ENCODE results near the gene PGAM5.
"Not testable (repeated sequence)": the region's sequence is repeated elsewhere in the genome, so short reads cannot be mapped to it uniquely, and the experiment has no call there.

The PGAM5 gene

GRCh38 chr12:132689227-132689626 is 21.4 kb upstream of the PGAM5 start:
- no peak for DNase-seq

GRCh38 chr12:132690112-132690511 is 20.5 kb upstream of the PGAM5 start:
- no peak for DNase-seq

GRCh38 chr12:132692030-132692429 is 18.6 kb upstream of the PGAM5 start:
- not testable (repeated sequence) for DNase-seq

- DNase-seq: not testable (repeated sequence)
Observed at GRCh38 chr12:132694888-132695287, 15.8 kb upstream of the PGAM5 start.

- no peak for DNase-seq
Observed at GRCh38 chr12:132695431-132695830, 15.2 kb upstream of the PGAM5 start.

- DNase-seq: peak; percentile 46 to 73
Observed at GRCh38 chr12:132698341-132698740, 12.3 kb upstream of the PGAM5 start.

GRCh38 chr12:132700212-132700822 is 10.3 kb upstream of the PGAM5 start:
- DNase-seq: peak; percentile 38 to 71

- DNase-seq: no peak
Observed at GRCh38 chr12:132702640-132703039, 8.0 kb upstream of the PGAM5 start.

- DNase-seq: no peak
Observed at GRCh38 chr12:132703641-132704040, 7.0 kb upstream of the PGAM5 start.

GRCh38 chr12:132707241-132707640 is 3.4 kb upstream of the PGAM5 start:
- DNase-seq: no peak

- no peak for DNase-seq
Observed at GRCh38 chr12:132708150-132708549, 2.5 kb upstream of the PGAM5 start.

GRCh38 chr12:132710043-132710404 is 618 bp upstream of the PGAM5 start:
- DNase-seq: no peak

GRCh38 chr12:132711080-132711843 is 620 bp downstream of the PGAM5 start:
- peak in 1 of 2 donors; percentile 31 for DNase-seq

- DNase-seq: no peak
Observed at GRCh38 chr12:132713123-132713522, 2.5 kb downstream of the PGAM5 start.

- DNase-seq: no peak
Observed at GRCh38 chr12:132715874-132716273, 5.2 kb downstream of the PGAM5 start.

GRCh38 chr12:132716356-132716755 is 5.7 kb downstream of the PGAM5 start:
- no peak for DNase-seq

- no peak for DNase-seq
Observed at GRCh38 chr12:132717011-132717410, 6.4 kb downstream of the PGAM5 start.

- no peak for DNase-seq
Observed at GRCh38 chr12:132717531-132718387, 7.1 kb downstream of the PGAM5 start.

GRCh38 chr12:132718644-132719043 is 8.0 kb downstream of the PGAM5 start:
- no peak for DNase-seq

- no peak for DNase-seq
Observed at GRCh38 chr12:132719141-132719953, 8.7 kb downstream of the PGAM5 start.

- no peak for DNase-seq
Observed at GRCh38 chr12:132719954-132720324, 9.3 kb downstream of the PGAM5 start.

GRCh38 chr12:132720606-132721345 is 10.1 kb downstream of the PGAM5 start:
- no peak for DNase-seq

Data from inflammatory macrophage treated with lipopolysaccharide for 1 hour (primary cell).